SH-SY5Y (cell line): ENCODE data around the gene DMTF1.

Source experiments
- GATA2 ChIP-seq: IDR thresholded peaks from 2 replicates; pipeline ENCODE4 v1.6.1; 2011; ENCODE audit warnings: mild to moderate bottlenecking, low read depth, low read length
- GATA3 ChIP-seq: IDR thresholded peaks from 2 replicates; pipeline ENCODE4 v1.6.1; 2011; ENCODE audit warnings: low read depth, mild to moderate bottlenecking, low read length, moderate library complexity

DNA sequence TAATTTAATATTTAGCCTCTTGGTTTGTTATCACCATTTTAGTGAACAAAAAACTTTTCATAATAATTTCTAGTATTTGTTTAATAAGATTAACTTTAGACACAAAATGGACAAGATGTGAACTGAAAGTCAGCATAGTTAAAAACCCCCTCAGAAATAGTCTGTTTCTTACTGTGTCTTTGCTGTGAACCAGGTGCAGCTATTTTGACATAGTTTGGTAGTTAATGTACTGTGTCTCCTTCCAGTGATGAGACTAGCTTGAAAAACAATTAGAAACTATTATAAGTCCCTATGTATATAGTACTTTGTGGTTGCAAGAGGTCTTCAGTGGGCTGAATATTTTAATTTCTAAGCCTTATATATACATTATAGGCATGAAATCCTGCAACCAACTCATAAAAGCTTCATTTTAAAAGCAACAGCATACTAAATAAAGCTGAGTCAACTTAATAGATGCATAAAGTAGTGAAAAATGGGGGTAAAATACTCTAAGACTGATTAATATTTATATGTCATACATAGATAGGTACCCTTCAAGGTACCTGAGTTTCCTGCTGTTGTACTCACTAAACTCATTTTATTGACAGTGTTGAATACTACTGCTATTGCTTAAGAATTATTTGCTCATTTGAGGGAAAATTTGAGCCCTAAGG lies 19.2 kb downstream of the DMTF1 start:
- TF ChIP-seq GATA2 (no peak), GATA3 (no peak)
